ENCODE data around the gene CCDC121. TPM values are rescaled to one million over a fixed set of nuclear protein-coding genes. Genes with fewer than 3 reads are reported as not detected.

The CCDC121 gene
- polyA plus RNA-seq, 1 donor (not counting 4 experiments of a cell fraction or from before 2014, with no cell fraction given), result 1.1 TPM

GRCh38 chr2:27647289-27647688 is 18.5 kb upstream of the CCDC121 start:
- no peak overlapping the region for H3K27ac ChIP-seq (ENCODE audit: control insufficient read depth, insufficient read depth, low read length)
- H3K27me3 ChIP-seq (ENCODE audit: control insufficient read depth, extremely low read depth, insufficient read depth, low read length), result no peaks in the 10 kb centered on the region
- no peak overlapping the region for H3K4me2 ChIP-seq (ENCODE audit: control insufficient read depth, extremely low read depth, insufficient read depth, low read depth, low read length)
- H3K9me1 ChIP-seq (ENCODE audit: control insufficient read depth, extremely low read depth, insufficient read depth, low read length), result no peaks in the 10 kb centered on the region
- peaks cover 3% of the 10 kb centered on the region for H3K4me1 ChIP-seq (ENCODE audit: control insufficient read depth, extremely low read depth, insufficient read depth, low read length)
- no peak overlapping the region for H3K4me3 ChIP-seq (ENCODE audit: control insufficient read depth in 2 of 3, extremely low read depth in 1 of 3, insufficient read depth in 2 of 3, low read depth in 1 of 3, low read length in 3 of 3)
- no peak for TF ChIP-seq EZH2 (IDR thresholded peaks at IDR 0.05; ENCODE audit: low read length)
- no peak for TF ChIP-seq CTCF (optimal IDR thresholded peaks at IDR 0.05 in 1 of 3, IDR thresholded peaks at IDR 0.05 in 1 of 3, conservative IDR thresholded peaks at IDR 0.05 in 1 of 3; ENCODE audit: extremely low read depth in 1 of 3, insufficient read depth in 2 of 3, low read length in 3 of 3)
- no peaks in the 10 kb centered on the region for H4K20me1 ChIP-seq (ENCODE audit: control insufficient read depth, extremely low read depth, insufficient read depth, low read length)
- dilution Hi-C loops (cut with MboI; ENCODE audit: extremely low pct_ligation_motif_present, low sequenced_read_pairs), result no loop called here
- H3K9ac ChIP-seq (ENCODE audit: control insufficient read depth, extremely low read depth, insufficient read depth, low read length), result no peak overlapping the region
- no peaks in the 10 kb centered on the region for H3K9me3 ChIP-seq (ENCODE audit: control insufficient read depth, low read depth, low read length)
- H3K36me3 ChIP-seq (ENCODE audit: control insufficient read depth in 2 of 2, extremely low read depth in 1 of 2, insufficient read depth in 2 of 2, low read length in 2 of 2), result peaks cover 11 to 13% of the 10 kb centered on the region in 2 experiments
- no peak for FAIRE-seq
- no peaks in the 10 kb centered on the region for H3K79me2 ChIP-seq (ENCODE audit: control insufficient read depth, insufficient read depth, low read length)
- H2AFZ ChIP-seq (ENCODE audit: control insufficient read depth, low read length), result no peak overlapping the region
- DNase-seq (ENCODE audit: low read depth, low spot score), result no peak

DNA sequence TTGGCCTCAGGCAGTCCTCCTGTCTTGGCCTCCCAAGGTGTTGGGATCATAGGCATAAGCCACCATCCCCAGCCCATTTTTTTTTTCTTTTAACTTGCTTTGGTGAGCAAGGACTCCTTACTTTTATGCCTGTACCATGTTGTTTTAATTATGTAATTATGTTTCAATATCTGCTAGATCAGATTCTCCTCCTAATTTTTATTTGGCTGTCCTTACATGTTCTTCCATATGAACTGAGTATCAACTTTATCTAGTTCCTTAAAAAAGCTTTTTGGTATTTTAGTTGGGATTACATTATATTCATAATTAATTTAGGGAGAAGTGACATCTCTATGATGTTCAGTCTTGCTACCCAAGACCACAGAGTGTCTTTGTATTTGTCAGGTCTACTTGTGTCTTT is 16.4 kb upstream of the CCDC121 start:
- Histone ChIP-seq H3K9me3 (ENCODE audit: control insufficient read depth, low read depth, low read length) (no peaks in the 10 kb centered on the region), H3K4me1 (ENCODE audit: control insufficient read depth, extremely low read depth, insufficient read depth, low read length) (no peaks in the 10 kb centered on the region), H3K27me3 (ENCODE audit: control insufficient read depth, extremely low read depth, insufficient read depth, low read length) (no peaks in the 10 kb centered on the region), H3K79me2 (ENCODE audit: control insufficient read depth, insufficient read depth, low read length) (no peaks in the 10 kb centered on the region), H3K36me3 (ENCODE audit: control insufficient read depth in 2 of 2, extremely low read depth in 1 of 2, insufficient read depth in 2 of 2, low read length in 2 of 2) (peaks cover 16 to 18% of the 10 kb centered on the region in 2 experiments), H2AFZ (ENCODE audit: control insufficient read depth, low read length) (no peak overlapping the region), H3K9ac (ENCODE audit: control insufficient read depth, extremely low read depth, insufficient read depth, low read length) (no peak overlapping the region), H3K9me1 (ENCODE audit: control insufficient read depth, extremely low read depth, insufficient read depth, low read length) (no peaks in the 10 kb centered on the region), H4K20me1 (ENCODE audit: control insufficient read depth, extremely low read depth, insufficient read depth, low read length) (no peaks in the 10 kb centered on the region), H3K4me3 (ENCODE audit: control insufficient read depth in 2 of 3, extremely low read depth in 1 of 3, insufficient read depth in 2 of 3, low read depth in 1 of 3, low read length in 3 of 3) (no peak overlapping the region), H3K4me2 (ENCODE audit: control insufficient read depth, extremely low read depth, insufficient read depth, low read depth, low read length) (no peak overlapping the region), H3K27ac (ENCODE audit: control insufficient read depth, insufficient read depth, low read length) (no peak overlapping the region)
- FAIRE-seq (no peak), DNase-seq (ENCODE audit: low read depth, low spot score) (no peak)
- dilution Hi-C loops (cut with MboI; ENCODE audit: extremely low pct_ligation_motif_present, low sequenced_read_pairs), result no loop called here
- TF ChIP-seq EZH2 (IDR thresholded peaks at IDR 0.05; ENCODE audit: low read length), result no peak
- no peak for TF ChIP-seq CTCF (optimal IDR thresholded peaks at IDR 0.05 in 1 of 3, IDR thresholded peaks at IDR 0.05 in 1 of 3, conservative IDR thresholded peaks at IDR 0.05 in 1 of 3; ENCODE audit: extremely low read depth in 1 of 3, insufficient read depth in 2 of 3, low read length in 3 of 3)

All from keratinocyte (primary cell).